ENCODE measurements around the gene TVP23A.

The TVP23A gene

GRCh38 chr16:10812312-10813098 is 6.1 kb downstream of the TVP23A start:
- TF ChIP-seq GFI1B (tag by site-specific recombination; IDR thresholded peaks at IDR 0.05) (no peak), ZBTB44 (tag by site-specific recombination; IDR thresholded peaks at IDR 0.05) (no peak), ZNF274 (IDR thresholded peaks at IDR 0.05; ENCODE audit: low read length) (no peak), ZNF274 (tag by site-specific recombination; IDR thresholded peaks at IDR 0.05; ENCODE audit: borderline replicate concordance) (no peak), HOXD13 (CRISPR knock-in tag; IDR thresholded peaks at IDR 0.05; ENCODE audit: borderline replicate concordance) (no peak), ZIC2 (tag by site-specific recombination; IDR thresholded peaks at IDR 0.05) (no peak), ZNF350 (tag by site-specific recombination; IDR thresholded peaks at IDR 0.05) (no peak), PRDM1 (tag by site-specific recombination; IDR thresholded peaks at IDR 0.05) (no peak), BCL11A (tag by site-specific recombination; IDR thresholded peaks at IDR 0.05; ENCODE audit: low read depth) (no peak), ELK4 (IDR thresholded peaks at IDR 0.05; ENCODE audit: borderline replicate concordance, low read depth, low read length) (no peak), ZNF76 (tag by site-specific recombination; IDR thresholded peaks at IDR 0.05; ENCODE audit: borderline replicate concordance, low read depth) (no peak), WT1 (tag by site-specific recombination; IDR thresholded peaks at IDR 0.05) (no peak), ZNF654 (tag by site-specific recombination; IDR thresholded peaks at IDR 0.05; ENCODE audit: low read depth) (no peak)
- TF ChIP-seq, protein P1, sequence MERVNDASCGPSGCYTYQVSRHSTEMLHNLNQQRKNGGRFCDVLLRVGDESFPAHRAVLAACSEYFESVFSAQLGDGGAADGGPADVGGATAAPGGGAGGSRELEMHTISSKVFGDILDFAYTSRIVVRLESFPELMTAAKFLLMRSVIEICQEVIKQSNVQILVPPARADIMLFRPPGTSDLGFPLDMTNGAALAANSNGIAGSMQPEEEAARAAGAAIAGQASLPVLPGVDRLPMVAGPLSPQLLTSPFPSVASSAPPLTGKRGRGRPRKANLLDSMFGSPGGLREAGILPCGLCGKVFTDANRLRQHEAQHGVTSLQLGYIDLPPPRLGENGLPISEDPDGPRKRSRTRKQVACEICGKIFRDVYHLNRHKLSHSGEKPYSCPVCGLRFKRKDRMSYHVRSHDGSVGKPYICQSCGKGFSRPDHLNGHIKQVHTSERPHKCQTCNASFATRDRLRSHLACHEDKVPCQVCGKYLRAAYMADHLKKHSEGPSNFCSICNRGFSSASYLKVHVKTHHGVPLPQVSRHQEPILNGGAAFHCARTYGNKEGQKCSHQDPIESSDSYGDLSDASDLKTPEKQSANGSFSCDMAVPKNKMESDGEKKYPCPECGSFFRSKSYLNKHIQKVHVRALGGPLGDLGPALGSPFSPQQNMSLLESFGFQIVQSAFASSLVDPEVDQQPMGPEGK (tag by site-specific recombination; IDR thresholded peaks at IDR 0.05) = no peak
- TF ChIP-seq, protein P2, sequence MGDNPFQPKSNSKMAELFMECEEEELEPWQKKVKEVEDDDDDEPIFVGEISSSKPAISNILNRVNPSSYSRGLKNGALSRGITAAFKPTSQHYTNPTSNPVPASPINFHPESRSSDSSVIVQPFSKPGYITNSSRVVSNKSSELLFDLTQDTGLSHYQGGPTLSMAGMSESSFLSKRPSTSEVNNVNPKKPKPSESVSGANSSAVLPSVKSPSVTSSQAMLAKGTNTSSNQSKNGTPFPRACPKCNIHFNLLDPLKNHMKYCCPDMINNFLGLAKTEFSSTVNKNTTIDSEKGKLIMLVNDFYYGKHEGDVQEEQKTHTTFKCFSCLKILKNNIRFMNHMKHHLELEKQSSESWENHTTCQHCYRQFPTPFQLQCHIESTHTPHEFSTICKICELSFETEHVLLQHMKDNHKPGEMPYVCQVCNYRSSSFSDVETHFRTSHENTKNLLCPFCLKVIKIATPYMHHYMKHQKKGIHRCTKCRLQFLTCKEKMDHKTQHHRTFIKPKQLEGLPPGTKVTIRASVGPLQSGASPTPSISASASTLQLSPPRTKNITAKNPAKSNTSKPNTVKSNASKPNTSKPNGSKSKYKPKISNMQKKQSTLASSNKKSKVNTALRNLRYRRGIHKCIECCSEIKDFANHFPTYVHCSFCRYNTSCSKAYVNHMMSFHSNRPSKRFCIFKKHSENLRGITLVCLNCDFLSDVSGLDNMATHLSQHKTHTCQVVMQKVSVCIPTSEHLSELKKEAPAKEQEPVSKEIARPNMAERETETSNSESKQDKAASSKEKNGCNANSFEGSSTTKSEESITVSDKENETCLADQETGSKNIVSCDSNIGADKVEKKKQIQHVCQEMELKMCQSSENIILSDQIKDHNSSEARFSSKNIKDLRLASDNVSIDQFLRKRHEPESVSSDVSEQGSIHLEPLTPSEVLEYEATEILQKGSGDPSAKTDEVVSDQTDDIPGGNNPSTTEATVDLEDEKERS (tag by site-specific recombination; IDR thresholded peaks at IDR 0.05) = no peak
- Histone ChIP-seq H3K36me3 (ENCODE audit: control insufficient read depth in 2 of 2, insufficient read depth in 1 of 2, low read length in 2 of 2) (no peaks in the 10 kb centered on the region), H3K9me3 (ENCODE audit: control insufficient read depth, insufficient read depth, low read depth, low read length) (no peaks in the 10 kb centered on the region), H3K4me1 (ENCODE audit: control insufficient read depth, insufficient read depth, low read length) (no peaks in the 10 kb centered on the region), H3K27ac (ENCODE audit: extremely low read depth, low read depth, low read length) (no peak overlapping the region), H3K4me3 (ENCODE audit: low read depth, low read length) (no peak overlapping the region)
- CTCF ChIA-PET = no interaction called here
- POLR2A ChIA-PET = no interaction called here

DNA sequence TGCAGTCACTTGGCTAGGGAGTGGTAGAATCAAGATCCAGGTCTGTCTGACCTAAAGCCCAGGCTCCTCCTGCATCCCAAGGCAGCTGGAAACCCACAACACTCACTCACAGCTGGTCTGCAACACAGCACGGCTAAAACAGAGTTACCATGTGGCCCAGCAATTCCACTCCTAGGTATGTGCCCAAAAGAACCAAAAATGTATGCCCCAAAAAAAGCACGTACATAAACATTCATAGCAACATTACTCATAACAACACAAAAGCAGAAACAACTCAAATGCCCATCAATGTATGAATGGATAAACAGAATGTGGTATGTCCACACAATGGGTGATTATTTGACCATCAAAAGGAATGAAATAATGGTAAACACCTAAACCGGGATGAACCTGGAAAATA is 8.9 kb downstream of the TVP23A start:
- Histone ChIP-seq H3K4me3 (ENCODE audit: low read depth, low read length) (no peak overlapping the region), H3K27ac (ENCODE audit: extremely low read depth, low read depth, low read length) (no peak overlapping the region), H3K36me3 (ENCODE audit: control insufficient read depth in 2 of 2, insufficient read depth in 1 of 2, low read length in 2 of 2) (no peaks in the 10 kb centered on the region), H3K9me3 (ENCODE audit: control insufficient read depth, insufficient read depth, low read depth, low read length) (no peaks in the 10 kb centered on the region), H3K4me1 (ENCODE audit: control insufficient read depth, insufficient read depth, low read length) (no peaks in the 10 kb centered on the region)
- ChIA-PET POLR2A (no interaction called here), CTCF (no interaction called here)
- peak; percentile 98 for TF ChIP-seq ZNF140 (tag by site-specific recombination; IDR thresholded peaks at IDR 0.05)
- TF ChIP-seq ZNF114 (tag by site-specific recombination; IDR thresholded peaks at IDR 0.05) = no peak
- TF ChIP-seq, protein P3, sequence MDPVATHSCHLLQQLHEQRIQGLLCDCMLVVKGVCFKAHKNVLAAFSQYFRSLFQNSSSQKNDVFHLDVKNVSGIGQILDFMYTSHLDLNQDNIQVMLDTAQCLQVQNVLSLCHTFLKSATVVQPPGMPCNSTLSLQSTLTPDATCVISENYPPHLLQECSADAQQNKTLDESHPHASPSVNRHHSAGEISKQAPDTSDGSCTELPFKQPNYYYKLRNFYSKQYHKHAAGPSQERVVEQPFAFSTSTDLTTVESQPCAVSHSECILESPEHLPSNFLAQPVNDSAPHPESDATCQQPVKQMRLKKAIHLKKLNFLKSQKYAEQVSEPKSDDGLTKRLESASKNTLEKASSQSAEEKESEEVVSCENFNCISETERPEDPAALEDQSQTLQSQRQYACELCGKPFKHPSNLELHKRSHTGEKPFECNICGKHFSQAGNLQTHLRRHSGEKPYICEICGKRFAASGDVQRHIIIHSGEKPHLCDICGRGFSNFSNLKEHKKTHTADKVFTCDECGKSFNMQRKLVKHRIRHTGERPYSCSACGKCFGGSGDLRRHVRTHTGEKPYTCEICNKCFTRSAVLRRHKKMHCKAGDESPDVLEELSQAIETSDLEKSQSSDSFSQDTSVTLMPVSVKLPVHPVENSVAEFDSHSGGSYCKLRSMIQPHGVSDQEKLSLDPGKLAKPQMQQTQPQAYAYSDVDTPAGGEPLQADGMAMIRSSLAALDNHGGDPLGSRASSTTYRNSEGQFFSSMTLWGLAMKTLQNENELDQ (tag by site-specific recombination; IDR thresholded peaks at IDR 0.05; ENCODE audit: low read depth) = no peak

All from HEK293 (cell line).